Measurements from ENCODE around the gene NKX1-2.

The NKX1-2 gene

DNA sequence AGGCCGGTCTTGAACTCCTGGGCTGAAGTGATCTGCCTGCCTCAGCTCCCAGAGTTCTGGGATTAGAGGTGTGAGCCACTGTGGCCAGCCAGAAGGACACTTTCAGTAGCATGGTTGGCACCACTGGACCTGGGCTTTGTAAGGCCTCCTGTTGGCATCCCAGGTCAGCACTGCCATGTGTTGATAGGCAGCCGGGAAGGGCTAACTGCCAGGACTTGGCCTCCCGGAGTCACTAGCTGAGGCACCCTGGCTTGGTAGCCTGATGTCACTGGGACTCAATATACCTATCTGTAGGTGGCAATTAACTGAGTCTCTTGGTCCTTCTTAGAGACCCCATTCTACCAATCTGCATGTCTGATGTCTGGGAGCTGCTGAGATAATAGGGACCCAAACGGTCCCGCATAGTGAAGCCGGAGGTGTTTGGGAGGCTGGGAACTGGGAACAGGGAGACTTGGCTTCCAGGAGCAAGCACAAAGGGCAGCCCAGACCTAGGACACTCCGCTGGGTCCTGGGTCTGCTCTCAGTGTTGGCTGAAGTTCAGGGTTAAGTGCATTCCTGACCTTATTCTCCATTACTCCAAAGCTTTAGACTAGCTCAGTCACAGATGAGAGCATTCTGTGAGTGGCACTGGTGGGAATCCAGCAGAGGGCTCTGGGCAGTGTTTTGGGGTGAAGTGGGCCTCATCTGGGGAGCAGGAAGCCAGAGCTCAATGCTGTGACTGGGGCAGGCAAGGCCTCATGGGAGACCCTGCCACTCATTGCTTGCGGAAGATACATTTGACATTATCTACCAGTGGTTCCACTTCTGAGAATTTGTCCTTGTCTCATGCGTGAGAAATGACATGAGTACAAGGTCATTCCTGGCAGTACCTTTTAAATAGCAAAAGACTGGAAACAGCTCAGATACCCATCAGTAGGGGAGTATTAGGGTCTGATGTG, 14.5 kb upstream of the NKX1-2 start:
- in situ Hi-C loops (cut with MboI; ENCODE audit: low sequenced_read_pairs, unreplicated experiment) = no loop called here
- DNase-seq (ENCODE audit: low spot score) = no peak
- TF ChIP-seq, protein P1, sequence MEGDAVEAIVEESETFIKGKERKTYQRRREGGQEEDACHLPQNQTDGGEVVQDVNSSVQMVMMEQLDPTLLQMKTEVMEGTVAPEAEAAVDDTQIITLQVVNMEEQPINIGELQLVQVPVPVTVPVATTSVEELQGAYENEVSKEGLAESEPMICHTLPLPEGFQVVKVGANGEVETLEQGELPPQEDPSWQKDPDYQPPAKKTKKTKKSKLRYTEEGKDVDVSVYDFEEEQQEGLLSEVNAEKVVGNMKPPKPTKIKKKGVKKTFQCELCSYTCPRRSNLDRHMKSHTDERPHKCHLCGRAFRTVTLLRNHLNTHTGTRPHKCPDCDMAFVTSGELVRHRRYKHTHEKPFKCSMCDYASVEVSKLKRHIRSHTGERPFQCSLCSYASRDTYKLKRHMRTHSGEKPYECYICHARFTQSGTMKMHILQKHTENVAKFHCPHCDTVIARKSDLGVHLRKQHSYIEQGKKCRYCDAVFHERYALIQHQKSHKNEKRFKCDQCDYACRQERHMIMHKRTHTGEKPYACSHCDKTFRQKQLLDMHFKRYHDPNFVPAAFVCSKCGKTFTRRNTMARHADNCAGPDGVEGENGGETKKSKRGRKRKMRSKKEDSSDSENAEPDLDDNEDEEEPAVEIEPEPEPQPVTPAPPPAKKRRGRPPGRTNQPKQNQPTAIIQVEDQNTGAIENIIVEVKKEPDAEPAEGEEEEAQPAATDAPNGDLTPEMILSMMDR (IDR thresholded peaks at IDR 0.05; ENCODE audit: borderline replicate concordance, control extremely low read depth, extremely low read depth, insufficient read depth, missing control alignments) = no peak

DNA sequence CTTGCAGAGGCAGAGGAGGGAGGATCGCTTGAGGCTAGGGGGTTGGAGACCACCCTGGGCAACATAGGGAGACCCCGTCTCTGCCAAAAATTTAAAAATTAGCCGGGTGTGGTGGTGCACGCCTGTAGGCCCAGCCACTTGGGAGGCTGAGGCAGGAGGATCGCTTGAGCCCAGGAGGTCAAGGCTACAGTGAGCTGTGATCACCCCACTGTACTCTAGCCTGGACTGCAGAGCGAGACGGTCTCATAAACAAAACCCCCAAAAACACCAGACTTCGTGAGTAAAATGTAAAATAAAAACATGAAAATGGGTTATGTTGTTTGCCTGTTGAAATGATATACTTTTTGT, 12.5 kb upstream of the NKX1-2 start:
- TF ChIP-seq, protein P1 (IDR thresholded peaks at IDR 0.05; ENCODE audit: borderline replicate concordance, control extremely low read depth, extremely low read depth, insufficient read depth, missing control alignments) = no peak
- in situ Hi-C loops (cut with MboI; ENCODE audit: low sequenced_read_pairs, unreplicated experiment) = no loop called here
- no peak for DNase-seq (ENCODE audit: low spot score)

DNA sequence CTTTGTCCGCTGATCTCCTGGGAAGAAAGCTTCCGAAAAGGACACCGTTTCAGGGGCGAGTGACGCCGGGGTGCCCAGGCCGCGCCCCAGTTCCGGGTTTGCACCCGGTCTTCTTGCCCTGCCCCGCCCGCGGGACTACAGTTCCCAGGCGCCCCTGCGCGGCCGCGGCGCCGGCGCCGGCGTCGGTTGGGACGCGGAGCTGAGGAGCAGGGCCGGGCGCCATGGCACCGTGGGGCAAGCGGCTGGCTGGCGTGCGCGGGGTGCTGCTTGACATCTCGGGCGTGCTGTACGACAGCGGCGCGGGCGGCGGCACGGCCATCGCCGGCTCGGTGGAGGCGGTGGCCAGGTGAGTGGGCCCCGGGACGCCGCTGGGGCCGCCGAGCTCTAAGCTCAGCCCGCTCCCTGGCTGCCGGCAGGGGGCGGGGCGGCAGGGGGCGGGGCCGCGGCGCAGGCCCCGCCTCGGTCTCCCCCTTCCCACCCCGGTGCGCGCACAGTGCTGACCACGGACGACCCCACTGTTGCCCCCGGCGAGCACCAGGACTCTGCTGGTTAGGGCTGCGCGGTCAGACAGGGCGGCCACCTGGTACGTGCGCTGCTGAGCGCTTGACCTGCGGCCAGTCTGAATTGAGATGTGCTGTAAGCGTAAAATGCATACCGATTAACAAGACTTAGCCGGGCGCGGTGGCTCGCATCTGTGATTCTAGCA, 12.0 kb upstream of the NKX1-2 start, which contains the start of gene LHPP:
LHPP (plus strand) TSS at position 182 of the 706 bp plus-strand sequence; CDS start at position 222, 40 bp downstream.
- TF ChIP-seq, protein P1 (IDR thresholded peaks at IDR 0.05; ENCODE audit: borderline replicate concordance, control extremely low read depth, extremely low read depth, insufficient read depth, missing control alignments) = no peak

DNA sequence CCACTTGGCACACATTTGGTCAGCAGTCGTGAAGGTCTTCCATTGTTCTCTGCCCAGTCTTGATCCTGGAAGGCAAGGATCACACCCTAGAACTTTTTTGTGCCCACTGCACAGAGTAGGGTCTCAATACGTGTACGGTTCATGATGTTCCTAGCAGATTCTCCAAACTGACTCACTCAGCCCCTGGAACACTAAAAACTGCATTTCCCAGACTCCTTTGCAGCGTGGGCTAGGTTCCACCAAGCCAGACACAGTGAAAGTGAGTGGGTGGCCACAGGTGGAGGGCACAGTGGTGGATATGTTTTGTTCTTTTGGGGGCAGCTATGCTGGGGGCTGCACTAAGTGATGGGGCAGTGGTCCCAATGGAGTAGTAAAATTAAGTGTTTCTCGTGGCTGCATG, 10.3 kb upstream of the NKX1-2 start:
- DNase-seq (ENCODE audit: low spot score) = no peak
- in situ Hi-C loops (cut with MboI; ENCODE audit: low sequenced_read_pairs, unreplicated experiment) = no loop called here
- TF ChIP-seq, protein P1 (IDR thresholded peaks at IDR 0.05; ENCODE audit: borderline replicate concordance, control extremely low read depth, extremely low read depth, insufficient read depth, missing control alignments) = no peak

More for the DNA sequence above, 12.0 kb upstream of the NKX1-2 start, which contains the start of gene LHPP:
- peak; percentile 96 for DNase-seq (ENCODE audit: low spot score)
- in situ Hi-C loops (cut with MboI; ENCODE audit: low sequenced_read_pairs, unreplicated experiment) = no loop called here

DNA sequence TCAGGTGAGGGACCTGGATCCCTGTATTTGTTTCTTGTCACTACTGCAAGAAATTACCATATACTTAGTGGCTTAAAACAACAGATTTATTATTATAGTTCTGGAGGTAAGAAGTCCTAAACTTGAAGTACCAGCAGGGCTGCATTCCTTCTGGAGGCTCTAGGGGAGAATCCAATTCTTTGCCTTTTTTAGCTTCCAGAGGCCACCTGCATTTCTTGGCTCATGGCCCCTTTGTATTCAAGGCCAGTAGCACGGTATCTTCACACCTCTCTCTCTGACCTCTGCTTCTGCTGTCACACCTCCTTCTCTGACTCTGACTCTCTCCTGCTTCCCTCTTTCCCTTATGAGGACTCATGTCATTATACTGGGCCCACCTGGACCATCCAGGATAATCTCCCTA, 9.6 kb upstream of the NKX1-2 start:
- in situ Hi-C loops (cut with MboI; ENCODE audit: low sequenced_read_pairs, unreplicated experiment) = no loop called here
- DNase-seq (ENCODE audit: low spot score) = no peak
- TF ChIP-seq, protein P1 (IDR thresholded peaks at IDR 0.05; ENCODE audit: borderline replicate concordance, control extremely low read depth, extremely low read depth, insufficient read depth, missing control alignments) = no peak

DNA sequence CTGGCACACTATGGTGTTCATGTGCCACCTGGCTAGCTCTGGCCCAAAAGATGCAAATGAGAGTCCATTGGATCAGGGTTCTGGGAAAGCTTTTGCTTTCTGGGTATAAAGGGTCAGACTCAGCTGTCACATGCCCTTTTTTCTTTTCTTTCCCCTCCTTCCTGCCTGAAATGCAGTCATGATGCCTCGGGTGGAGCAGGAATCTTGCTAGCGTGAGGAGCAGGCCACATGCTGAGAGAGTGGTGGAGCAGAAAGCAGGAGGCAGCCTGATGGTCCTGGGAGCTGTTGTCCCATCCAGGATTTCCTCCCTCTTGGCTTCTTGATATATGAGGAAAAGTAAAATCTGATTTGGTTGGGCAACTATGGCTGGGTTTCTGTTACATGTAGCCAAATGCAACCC, 9.1 kb upstream of the NKX1-2 start:
- DNase-seq (ENCODE audit: low spot score) = no peak
- TF ChIP-seq, protein P1 (IDR thresholded peaks at IDR 0.05; ENCODE audit: borderline replicate concordance, control extremely low read depth, extremely low read depth, insufficient read depth, missing control alignments) = no peak
- in situ Hi-C loops (cut with MboI; ENCODE audit: low sequenced_read_pairs, unreplicated experiment) = no loop called here
